Large intestine (tissue), 3 donors: ENCODE measurements around the gene ANKRD44. TPM values are rescaled to one million over a fixed set of nuclear protein-coding genes. Genes with fewer than 3 reads are reported as not detected.

Source experiments
- DNase-seq, 2 donors: peaks; one replicate each; pipeline versions ENCODE4 v3.0.0 to v3.0.0-alpha.2; 2013
- H3K27ac ChIP-seq: one replicate; pipeline ENCODE4 v1.5.1; 2013; ENCODE audit warnings: low read length
- H3K27me3 ChIP-seq: 2 replicates; pipeline ENCODE4 v1.6.1; 2013; ENCODE audit warnings: low read length; ENCODE audit not compliant: control insufficient read depth, insufficient read depth
- H3K36me3 ChIP-seq: 2 replicates; pipeline ENCODE4 v1.6.1; 2013; ENCODE audit warnings: low read length; ENCODE audit not compliant: control insufficient read depth, insufficient read depth
- H3K4me1 ChIP-seq: one replicate; pipeline ENCODE4 v1.6.1; 2013; ENCODE audit warnings: low read length; ENCODE audit not compliant: control insufficient read depth, insufficient read depth
- H3K4me3 ChIP-seq: one replicate; pipeline ENCODE4 v1.5.1; 2013; ENCODE audit warnings: low read length
- H3K9me3 ChIP-seq: one replicate; pipeline ENCODE4 v1.6.1; 2013; ENCODE audit warnings: mild to moderate bottlenecking, low read depth, low read length, moderate library complexity; ENCODE audit not compliant: control insufficient read depth
- WGBS: methylation state at CpG from one replicate; pipeline ENCODE4 v1.1.5; 2013; ENCODE audit warnings: low lambda C conversion rate; ENCODE audit not compliant: insufficient coverage; 5-methylcytosine and 5-hydroxymethylcytosine counted together
- polyA plus RNA-seq: library from polyadenylated mRNA; unstranded; fragments of 120-200 nt; gene quantifications from one replicate; pipeline ENCODE4 v1.2.1, GENCODE V29; 2013

ANKRD44 gene
- polyA plus RNA-seq, 1 donor, result 8.4 TPM

DNA sequence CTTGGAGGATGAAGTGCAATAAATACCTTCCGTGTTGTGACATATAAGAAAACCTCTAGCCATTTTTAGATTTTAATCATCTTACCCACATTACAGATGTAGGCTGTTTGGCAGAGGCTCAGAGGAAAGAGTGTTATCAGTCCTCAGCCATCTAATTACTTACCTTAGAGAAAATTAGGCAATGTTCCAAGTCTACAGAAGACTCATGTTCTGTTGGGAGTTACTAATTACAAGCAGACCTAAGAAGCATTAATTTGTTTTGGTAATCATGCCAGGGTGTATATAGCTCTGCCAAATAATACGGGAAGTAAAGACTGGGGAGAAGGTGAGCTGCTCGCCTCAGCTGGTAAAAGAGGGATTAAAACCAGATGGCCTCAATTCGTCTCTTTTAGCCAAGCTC lies 258.2 kb downstream of the ANKRD44 start:
- DNase-seq, result no peak
- no CpG with 5 or more reads among the region's 4 CpGs for WGBS
- Histone ChIP-seq H3K36me3 (no peaks in the 10 kb centered on the region), H3K4me3 (no peak overlapping the region), H3K27me3 (no peaks in the 10 kb centered on the region), H3K4me1 (no peaks in the 10 kb centered on the region), H3K27ac (no peak overlapping the region), H3K9me3 (peaks cover 8% of the 10 kb centered on the region)

- H3K9me3 ChIP-seq, result no peaks in the 10 kb centered on the region
- H3K27ac ChIP-seq, result no peak overlapping the region
- H3K36me3 ChIP-seq, result no peaks in the 10 kb centered on the region
- H3K27me3 ChIP-seq, result no peaks in the 10 kb centered on the region
- no peak overlapping the region for H3K4me3 ChIP-seq
- DNase-seq, result peak in 1 of 2 donors; percentile 27
- no peaks in the 10 kb centered on the region for H3K4me1 ChIP-seq
Observed at GRCh38 chr2:197045115-197045514, 265.5 kb downstream of the ANKRD44 start.

DNA sequence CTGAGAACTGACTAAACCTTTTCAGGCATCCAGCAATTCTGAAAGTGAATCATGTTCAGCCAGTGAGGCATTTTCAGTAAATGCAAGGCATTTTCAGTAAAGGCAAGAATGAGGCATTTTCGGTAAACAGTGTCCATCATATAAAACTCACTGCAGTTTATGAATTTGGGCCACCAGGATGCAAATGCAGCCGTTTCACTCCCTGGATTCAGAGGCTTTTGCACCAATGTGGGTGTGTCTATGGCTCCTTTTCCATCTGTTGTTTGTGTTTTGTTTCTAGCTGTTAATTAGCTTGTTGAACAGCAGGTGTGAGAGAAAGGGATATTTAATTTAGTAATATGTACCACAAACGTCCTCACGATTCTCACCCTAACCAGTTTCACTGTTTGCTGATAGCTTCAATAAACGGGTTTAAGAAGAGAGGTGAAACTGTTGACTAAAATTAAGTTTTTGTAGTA lies 267.8 kb downstream of the ANKRD44 start:
- no peaks in the 10 kb centered on the region for H3K36me3 ChIP-seq
- H3K9me3 ChIP-seq, result no peaks in the 10 kb centered on the region
- no peaks in the 10 kb centered on the region for H3K4me1 ChIP-seq
- no peaks in the 10 kb centered on the region for H3K27me3 ChIP-seq
- H3K4me3 ChIP-seq, result no peak overlapping the region
- WGBS, result no CpG with 5 or more reads among the region's 5 CpGs
- no peak overlapping the region for H3K27ac ChIP-seq
- DNase-seq, result no peak

DNA sequence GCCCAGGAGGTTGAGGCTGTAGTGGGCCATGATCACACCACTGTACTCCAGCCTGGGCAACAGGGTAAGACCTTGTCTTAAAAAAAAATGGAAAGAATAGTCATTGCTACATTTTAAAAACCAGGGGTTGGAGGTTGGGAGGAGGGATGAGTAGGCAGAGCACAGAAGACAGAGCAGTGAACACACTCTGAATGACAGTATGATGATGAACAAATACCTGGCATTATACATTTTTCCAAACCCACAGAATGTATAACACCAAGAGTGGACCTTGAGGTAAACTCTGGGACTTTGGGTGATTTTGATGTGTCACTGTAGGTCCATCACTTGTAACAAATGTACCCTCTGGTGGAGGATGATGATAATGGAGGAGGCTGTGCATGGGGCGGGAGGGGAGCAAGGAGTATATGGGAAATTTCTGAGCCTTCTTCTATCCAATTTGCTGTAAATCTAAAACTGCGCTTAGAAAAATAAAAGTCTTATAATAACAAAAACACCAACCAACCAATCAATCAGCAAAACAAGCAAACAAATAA lies 272.6 kb downstream of the ANKRD44 start:
- Histone ChIP-seq H3K27me3 (no peaks in the 10 kb centered on the region), H3K9me3 (no peaks in the 10 kb centered on the region), H3K36me3 (no peaks in the 10 kb centered on the region), H3K4me3 (no peak overlapping the region), H3K4me1 (no peaks in the 10 kb centered on the region), H3K27ac (no peak overlapping the region)
- 83% methylated on average over 1 of the region's 2 CpGs for WGBS
- no peak for DNase-seq

DNA sequence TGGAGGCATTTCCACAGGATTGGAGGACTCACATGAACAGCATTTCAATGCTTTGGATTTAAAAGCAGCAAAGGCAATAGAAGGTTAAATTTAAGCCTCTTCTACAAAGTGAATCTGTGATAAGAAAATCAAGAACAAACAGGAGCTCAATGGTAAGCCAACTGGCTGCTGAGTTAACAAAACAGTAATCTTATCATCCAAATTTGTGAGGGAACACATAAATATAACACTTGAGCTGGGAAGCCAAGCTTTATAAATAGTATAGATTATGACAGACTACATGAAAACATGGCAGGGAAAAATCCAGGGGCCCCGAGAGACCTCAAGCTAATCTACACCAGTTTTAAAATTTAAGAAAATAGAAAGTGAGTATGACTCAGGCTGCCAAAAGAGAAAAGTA lies 275.6 kb downstream of the ANKRD44 start:
- no peak for DNase-seq
- WGBS, result no CpG with 5 or more reads among the region's 1 CpG
- no peak overlapping the region for H3K27ac ChIP-seq
- no peaks in the 10 kb centered on the region for H3K27me3 ChIP-seq
- no peaks in the 10 kb centered on the region for H3K9me3 ChIP-seq
- no peak overlapping the region for H3K4me3 ChIP-seq
- no peaks in the 10 kb centered on the region for H3K4me1 ChIP-seq
- no peaks in the 10 kb centered on the region for H3K36me3 ChIP-seq

- WGBS, result no CpG with 5 or more reads among the region's 5 CpGs
- Histone ChIP-seq H3K4me1 (no peaks in the 10 kb centered on the region), H3K27me3 (no peaks in the 10 kb centered on the region), H3K36me3 (no peaks in the 10 kb centered on the region), H3K4me3 (no peak overlapping the region), H3K9me3 (no peaks in the 10 kb centered on the region), H3K27ac (no peak overlapping the region)
- DNase-seq, result no peak
Observed at GRCh38 chr2:197034292-197034691, 276.3 kb downstream of the ANKRD44 start.

DNA sequence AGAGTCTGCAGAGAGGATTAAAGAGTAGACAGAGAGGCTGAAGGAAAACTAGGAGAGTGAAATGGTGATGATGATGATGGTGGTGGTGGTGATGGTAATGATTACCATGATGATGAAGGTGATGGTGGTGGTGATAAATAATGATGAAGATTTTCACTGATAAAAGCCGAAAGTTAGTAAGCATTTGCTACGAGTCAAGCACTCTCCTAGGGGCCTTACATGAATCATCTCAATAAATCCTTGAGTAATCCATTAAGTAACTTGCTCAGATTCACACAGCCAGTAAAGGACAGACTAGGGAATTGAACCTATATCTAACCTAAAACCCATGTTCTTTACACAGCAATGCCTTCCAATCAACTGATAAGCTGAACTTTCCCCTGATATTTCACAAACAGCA lies 277.4 kb downstream of the ANKRD44 start:
- DNase-seq, result no peak
- no CpG with 5 or more reads among the region's 2 CpGs for WGBS

DNA sequence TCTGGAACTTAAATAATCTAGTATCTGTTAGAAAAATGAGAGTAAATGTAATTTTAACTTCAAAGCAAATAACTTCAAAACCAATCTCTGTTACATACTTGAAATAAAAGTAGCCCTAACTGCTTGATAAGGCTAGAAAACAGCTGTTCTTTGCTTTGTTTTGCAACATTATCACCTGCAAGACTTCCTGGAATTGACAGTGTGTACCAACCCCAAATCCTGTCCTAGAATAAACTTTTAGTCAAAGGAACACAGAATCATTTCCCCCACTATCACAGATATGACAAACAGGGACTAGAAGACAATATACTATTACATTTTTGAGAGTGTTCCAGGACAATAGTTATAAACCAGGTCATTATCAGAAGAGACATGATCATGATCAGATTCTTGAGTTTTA lies 278.8 kb downstream of the ANKRD44 start:
- no peaks in the 10 kb centered on the region for H3K36me3 ChIP-seq
- DNase-seq, result no peak
- no peaks in the 10 kb centered on the region for H3K4me1 ChIP-seq
- no peaks in the 10 kb centered on the region for H3K27me3 ChIP-seq
- H3K9me3 ChIP-seq, result no peaks in the 10 kb centered on the region
- H3K4me3 ChIP-seq, result no peak overlapping the region
- no peak overlapping the region for H3K27ac ChIP-seq

More for the DNA sequence above, 277.4 kb downstream of the ANKRD44 start:
- Histone ChIP-seq H3K27me3 (no peaks in the 10 kb centered on the region), H3K4me3 (no peak overlapping the region), H3K4me1 (no peaks in the 10 kb centered on the region), H3K36me3 (no peaks in the 10 kb centered on the region), H3K9me3 (no peaks in the 10 kb centered on the region), H3K27ac (no peak overlapping the region)

DNA sequence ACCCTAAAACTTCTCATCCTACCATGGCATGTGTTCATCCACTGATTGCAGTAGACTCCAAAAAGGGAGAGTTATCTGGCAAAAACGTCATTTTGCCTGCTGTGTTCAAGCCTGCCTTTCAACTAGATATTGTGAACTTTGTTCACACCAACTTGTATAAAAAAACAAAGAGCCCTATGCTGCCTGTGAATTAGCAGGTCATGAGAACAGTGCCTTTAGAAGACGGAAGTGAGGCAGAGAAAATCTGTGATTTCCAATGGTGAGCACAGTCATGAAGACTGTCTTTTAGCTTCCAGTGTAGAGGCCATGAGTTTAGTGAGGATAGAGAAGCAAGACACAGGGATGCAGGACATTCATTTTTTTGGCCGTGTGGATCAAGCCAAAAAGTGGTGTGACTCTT lies 280.5 kb downstream of the ANKRD44 start:
- no CpG with 5 or more reads among the region's 3 CpGs for WGBS
- peak in 1 of 2 donors; percentile 41 for DNase-seq
- Histone ChIP-seq H3K4me1 (no peaks in the 10 kb centered on the region), H3K36me3 (no peaks in the 10 kb centered on the region), H3K27ac (no peak overlapping the region), H3K9me3 (no peaks in the 10 kb centered on the region), H3K4me3 (no peak overlapping the region), H3K27me3 (no peaks in the 10 kb centered on the region)

- H3K27ac ChIP-seq, result no peak overlapping the region
- 93% methylated on average over 3 of the region's 3 CpGs for WGBS
Observed at GRCh38 chr2:197028633-197029032, 281.9 kb downstream of the ANKRD44 start.

DNA sequence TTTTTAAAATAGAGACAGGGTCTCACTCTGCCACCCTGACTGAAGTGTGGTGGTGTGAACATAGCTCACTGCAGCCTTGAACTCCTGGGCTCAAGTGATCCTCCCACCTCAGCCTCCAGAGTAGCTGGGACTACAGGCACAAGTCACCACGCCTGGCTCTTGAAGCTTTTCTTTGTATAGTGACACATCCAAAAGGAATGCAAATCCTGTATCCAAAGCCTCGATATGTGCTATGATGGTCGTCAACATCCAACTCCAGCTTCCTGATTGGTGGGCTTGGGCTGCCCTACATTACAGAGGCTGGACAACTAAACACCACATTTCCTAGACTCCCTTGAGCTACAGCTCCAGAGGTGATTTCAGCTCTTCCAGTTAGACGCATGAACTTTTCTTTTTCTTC lies 282.4 kb downstream of the ANKRD44 start:
- no peaks in the 10 kb centered on the region for H3K9me3 ChIP-seq
- no peaks in the 10 kb centered on the region for H3K4me1 ChIP-seq
- no peaks in the 10 kb centered on the region for H3K36me3 ChIP-seq
- 100% methylated on average over 1 of the region's 4 CpGs for WGBS
- DNase-seq, result no peak
- no peaks in the 10 kb centered on the region for H3K27me3 ChIP-seq
- no peak overlapping the region for H3K4me3 ChIP-seq
- H3K27ac ChIP-seq, result no peak overlapping the region

More at GRCh38 chr2:197028633-197029032, 281.9 kb downstream of the ANKRD44 start:
- Histone ChIP-seq H3K4me3 (no peak overlapping the region), H3K27me3 (no peaks in the 10 kb centered on the region), H3K4me1 (no peaks in the 10 kb centered on the region), H3K36me3 (no peaks in the 10 kb centered on the region), H3K9me3 (no peaks in the 10 kb centered on the region)
- no peak for DNase-seq
